ENCODE measurements around the gene DPEP1. TPM values are rescaled to one million over a fixed set of nuclear protein-coding genes. Genes with fewer than 3 reads are reported as not detected.

Gene DPEP1
- total and polyA plus RNA-seq, 8 donors, result 0.31 to 10.4 (median 6.9) TPM

DNA sequence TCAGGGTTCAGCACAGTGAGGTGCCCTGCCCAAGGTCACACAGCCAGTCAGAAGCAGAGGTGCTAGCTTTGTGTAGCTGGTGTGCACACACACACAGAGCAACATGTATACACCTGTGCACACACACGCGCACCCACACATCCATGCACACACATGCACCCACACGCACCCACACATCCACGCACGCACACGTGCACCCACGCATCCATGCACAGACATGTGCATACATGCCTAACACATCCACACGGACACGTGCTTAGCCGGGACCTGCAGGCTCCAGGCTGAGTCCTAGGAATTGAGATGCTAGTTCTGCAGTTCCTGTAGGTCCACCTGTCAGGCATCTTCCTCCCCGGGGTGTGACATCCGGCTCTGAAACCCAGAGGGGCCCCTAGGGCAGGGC lies 13.0 kb upstream of the DPEP1 start:
- DNase-seq (no peak), ATAC-seq (no peak)
- H3K9me3 ChIP-seq, result no peaks in the 10 kb centered on the region
- peaks cover 10 to 14% of the 10 kb centered on the region in 2 donors for H3K4me1 ChIP-seq
- intact Hi-C loops (cut with DNase I), result no loop called here
- no peak for TF ChIP-seq CTCF (IDR thresholded peaks at IDR 0.05)
- no peaks in the 10 kb centered on the region for H3K36me3 ChIP-seq
- no peak overlapping the region for H3K4me3 ChIP-seq
- H3K27ac ChIP-seq, result no peak overlapping the region
- peaks cover 0 to 17% of the 10 kb centered on the region in 2 donors for H3K27me3 ChIP-seq

DNA sequence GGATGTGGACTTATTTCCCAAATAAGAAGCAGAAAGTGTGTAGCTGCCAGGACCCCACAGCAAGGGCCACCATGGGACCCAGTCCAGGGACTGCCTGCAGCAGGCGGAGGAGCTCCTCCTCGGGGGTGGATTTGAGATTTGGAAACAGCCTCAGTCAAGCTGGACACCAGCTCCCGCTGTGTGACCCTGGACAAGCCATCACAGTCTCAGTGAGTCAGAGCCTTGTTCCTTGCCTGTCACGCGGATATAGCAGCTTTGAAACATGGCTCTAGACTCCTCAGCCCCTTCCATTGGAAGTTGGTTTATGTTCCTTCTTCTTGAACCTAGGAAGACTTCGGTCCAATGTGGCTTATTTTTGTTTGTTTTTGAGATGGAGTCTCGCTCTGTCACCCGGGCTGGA lies 12.5 kb upstream of the DPEP1 start:
- Histone ChIP-seq H3K27me3 (peaks cover 0 to 17% of the 10 kb centered on the region in 2 donors), H3K4me1 (peaks cover 10 to 14% of the 10 kb centered on the region in 2 donors), H3K9me3 (no peaks in the 10 kb centered on the region), H3K27ac (no peak overlapping the region), H3K4me3 (no peak overlapping the region), H3K36me3 (no peaks in the 10 kb centered on the region)
- no peak for TF ChIP-seq CTCF (IDR thresholded peaks at IDR 0.05)
- no peak for DNase-seq
- intact Hi-C loops (cut with DNase I), result no loop called here
- no peak for ATAC-seq

GRCh38 chr16:89601906-89602272 lies 11.6 kb upstream of the DPEP1 start:
- ATAC-seq, result no peak
- H3K27ac ChIP-seq, result no peak overlapping the region
- H3K9me3 ChIP-seq, result no peaks in the 10 kb centered on the region

GRCh38 chr16:89602273-89602951 lies 11.0 kb upstream of the DPEP1 start:
- Histone ChIP-seq H3K9me3 (no peaks in the 10 kb centered on the region), H3K4me1 (peaks cover 10 to 14% of the 10 kb centered on the region in 2 donors), H3K27ac (no peak overlapping the region), H3K36me3 (no peaks in the 10 kb centered on the region), H3K4me3 (no peak overlapping the region), H3K27me3 (peaks cover 0 to 17% of the 10 kb centered on the region in 2 donors)
- intact Hi-C loops (cut with DNase I), result no loop called here
- ATAC-seq (peak; percentile 87), DNase-seq (peak in 1 of 4 donors; percentile 59)
- no peak for TF ChIP-seq CTCF (IDR thresholded peaks at IDR 0.05)

More at GRCh38 chr16:89601906-89602272, 11.6 kb upstream of the DPEP1 start:
- no peaks in the 10 kb centered on the region for H3K36me3 ChIP-seq
- intact Hi-C loops (cut with DNase I), result no loop called here
- H3K4me3 ChIP-seq, result no peak overlapping the region
- no peak for DNase-seq
- peaks cover 10 to 14% of the 10 kb centered on the region in 2 donors for H3K4me1 ChIP-seq
- H3K27me3 ChIP-seq, result peaks cover 0 to 17% of the 10 kb centered on the region in 2 donors
- no peak for TF ChIP-seq CTCF (IDR thresholded peaks at IDR 0.05)

- DNase-seq (no peak), ATAC-seq (no peak)
- H3K27me3 ChIP-seq, result peaks cover 0 to 17% of the 10 kb centered on the region in 2 donors
- no peak for TF ChIP-seq CTCF (IDR thresholded peaks at IDR 0.05)
- no peaks in the 10 kb centered on the region for H3K36me3 ChIP-seq
- intact Hi-C loops (cut with DNase I), result no loop called here
- H3K9me3 ChIP-seq, result no peaks in the 10 kb centered on the region
- H3K4me1 ChIP-seq, result peaks cover 10 to 14% of the 10 kb centered on the region in 2 donors
- H3K27ac ChIP-seq, result no peak overlapping the region
- H3K4me3 ChIP-seq, result no peak overlapping the region
These were observed 10.4 kb upstream of the DPEP1 start for GRCh38 chr16:89602952-89603590.
